ENCODE data around the gene UBXN10.

The UBXN10 gene

GRCh38 chr1:20189664-20190063, 3.8 kb downstream of the UBXN10 start:
- TF ChIP-seq POU2F2 (IDR thresholded peaks at IDR 0.05; ENCODE audit: low read depth, low read length) (no peak), POLR2A (IDR thresholded peaks at IDR 0.05; ENCODE audit: low read depth, low read length) (no peak), PAX5 (IDR thresholded peaks at IDR 0.05; ENCODE audit: insufficient read depth, low read length, severe bottlenecking) (no peak), TAF1 (IDR thresholded peaks at IDR 0.05; ENCODE audit: low read depth, low read length) (no peak), POLR2AphosphoS5 (IDR thresholded peaks at IDR 0.05; ENCODE audit: low read depth, low read length) (no peak), SPI1 (IDR thresholded peaks at IDR 0.05; ENCODE audit: low read depth, low read length) (no peak)
- FAIRE-seq (no peak), DNase-seq (ENCODE audit: insufficient read length, low spot score) (no peak)

- DNase-seq (ENCODE audit: insufficient read length, low spot score) (no peak), FAIRE-seq (no peak)
- TF ChIP-seq TAF1 (IDR thresholded peaks at IDR 0.05; ENCODE audit: low read depth, low read length) (no peak), POLR2AphosphoS5 (IDR thresholded peaks at IDR 0.05; ENCODE audit: low read depth, low read length) (no peak), POU2F2 (IDR thresholded peaks at IDR 0.05; ENCODE audit: low read depth, low read length) (no peak), POLR2A (IDR thresholded peaks at IDR 0.05; ENCODE audit: low read depth, low read length) (no peak), SPI1 (IDR thresholded peaks at IDR 0.05; ENCODE audit: low read depth, low read length) (no peak)
Observed at GRCh38 chr1:20190256-20191160, 4.6 kb downstream of the UBXN10 start.

GRCh38 chr1:20191266-20191825, 5.5 kb downstream of the UBXN10 start:
- DNase-seq (ENCODE audit: insufficient read length, low spot score) (no peak), FAIRE-seq (no peak)
- TF ChIP-seq PAX5 (IDR thresholded peaks at IDR 0.05; ENCODE audit: insufficient read depth, low read length, severe bottlenecking) (no peak), SPI1 (IDR thresholded peaks at IDR 0.05; ENCODE audit: low read depth, low read length) (no peak), TAF1 (IDR thresholded peaks at IDR 0.05; ENCODE audit: low read depth, low read length) (no peak), POLR2A (IDR thresholded peaks at IDR 0.05; ENCODE audit: low read depth, low read length) (no peak), POLR2AphosphoS5 (IDR thresholded peaks at IDR 0.05; ENCODE audit: low read depth, low read length) (no peak), POU2F2 (IDR thresholded peaks at IDR 0.05; ENCODE audit: low read depth, low read length) (no peak)

GRCh38 chr1:20192364-20192763, 6.5 kb downstream of the UBXN10 start:
- TF ChIP-seq POU2F2 (IDR thresholded peaks at IDR 0.05; ENCODE audit: low read depth, low read length) (no peak), POLR2AphosphoS5 (IDR thresholded peaks at IDR 0.05; ENCODE audit: low read depth, low read length) (no peak), SPI1 (IDR thresholded peaks at IDR 0.05; ENCODE audit: low read depth, low read length) (no peak), PAX5 (IDR thresholded peaks at IDR 0.05; ENCODE audit: insufficient read depth, low read length, severe bottlenecking) (no peak), TAF1 (IDR thresholded peaks at IDR 0.05; ENCODE audit: low read depth, low read length) (no peak), POLR2A (IDR thresholded peaks at IDR 0.05; ENCODE audit: low read depth, low read length) (no peak)
- no peak for FAIRE-seq
- no peak for DNase-seq (ENCODE audit: insufficient read length, low spot score)

GRCh38 chr1:20192871-20193411, 7.0 kb downstream of the UBXN10 start:
- FAIRE-seq = no peak
- TF ChIP-seq POLR2AphosphoS5 (IDR thresholded peaks at IDR 0.05; ENCODE audit: low read depth, low read length) (no peak), TAF1 (IDR thresholded peaks at IDR 0.05; ENCODE audit: low read depth, low read length) (no peak), SPI1 (IDR thresholded peaks at IDR 0.05; ENCODE audit: low read depth, low read length) (no peak), POLR2A (IDR thresholded peaks at IDR 0.05; ENCODE audit: low read depth, low read length) (no peak), PAX5 (IDR thresholded peaks at IDR 0.05; ENCODE audit: insufficient read depth, low read length, severe bottlenecking) (no peak), POU2F2 (IDR thresholded peaks at IDR 0.05; ENCODE audit: low read depth, low read length) (no peak)
- DNase-seq (ENCODE audit: insufficient read length, low spot score) = no peak

- DNase-seq (ENCODE audit: insufficient read length, low spot score) = no peak
- TF ChIP-seq SPI1 (IDR thresholded peaks at IDR 0.05; ENCODE audit: low read depth, low read length) (no peak), POLR2AphosphoS5 (IDR thresholded peaks at IDR 0.05; ENCODE audit: low read depth, low read length) (no peak), PAX5 (IDR thresholded peaks at IDR 0.05; ENCODE audit: insufficient read depth, low read length, severe bottlenecking) (no peak), POLR2A (IDR thresholded peaks at IDR 0.05; ENCODE audit: low read depth, low read length) (no peak), TAF1 (IDR thresholded peaks at IDR 0.05; ENCODE audit: low read depth, low read length) (no peak), POU2F2 (IDR thresholded peaks at IDR 0.05; ENCODE audit: low read depth, low read length) (no peak)
- no peak for FAIRE-seq
Observed at GRCh38 chr1:20194224-20194623, 8.3 kb downstream of the UBXN10 start.

- TF ChIP-seq SPI1 (IDR thresholded peaks at IDR 0.05; ENCODE audit: low read depth, low read length) = no peak
- no peak for TF ChIP-seq TAF1 (IDR thresholded peaks at IDR 0.05; ENCODE audit: low read depth, low read length)
- no peak for TF ChIP-seq POU2F2 (IDR thresholded peaks at IDR 0.05; ENCODE audit: low read depth, low read length)
- no peak for TF ChIP-seq POLR2AphosphoS5 (IDR thresholded peaks at IDR 0.05; ENCODE audit: low read depth, low read length)
- no peak for TF ChIP-seq POLR2A (IDR thresholded peaks at IDR 0.05; ENCODE audit: low read depth, low read length)
- TF ChIP-seq PAX5 (IDR thresholded peaks at IDR 0.05; ENCODE audit: insufficient read depth, low read length, severe bottlenecking) = no peak
- peak; percentile 51 for DNase-seq (ENCODE audit: insufficient read length, low spot score)
- peak; percentile 93 for FAIRE-seq
Observed at GRCh38 chr1:20194757-20195461, 9.0 kb downstream of the UBXN10 start.

- DNase-seq (ENCODE audit: insufficient read length, low spot score) (no peak), FAIRE-seq (no peak)
- TF ChIP-seq SPI1 (IDR thresholded peaks at IDR 0.05; ENCODE audit: low read depth, low read length) (no peak), POLR2AphosphoS5 (IDR thresholded peaks at IDR 0.05; ENCODE audit: low read depth, low read length) (no peak), POLR2A (IDR thresholded peaks at IDR 0.05; ENCODE audit: low read depth, low read length) (no peak), TAF1 (IDR thresholded peaks at IDR 0.05; ENCODE audit: low read depth, low read length) (no peak), POU2F2 (IDR thresholded peaks at IDR 0.05; ENCODE audit: low read depth, low read length) (no peak), PAX5 (IDR thresholded peaks at IDR 0.05; ENCODE audit: insufficient read depth, low read length, severe bottlenecking) (no peak)
Observed at GRCh38 chr1:20195462-20195780, 9.5 kb downstream of the UBXN10 start.

All from GM12891 (cell line).